GM18907 (cell line): ENCODE measurements around the gene KCNQ4.

Experiments used
- ATAC-seq: cut with Tn5 transposase; IDR thresholded peaks from one replicate; pipeline ENCODE4 v1.9.1; 2021; ENCODE audit warnings: mild to moderate bottlenecking, moderate library complexity; ENCODE audit not compliant: unreplicated experiment

KCNQ4 gene

GRCh38 chr1:40887652-40888051 lies 104.1 kb downstream of the KCNQ4 start:
- ATAC-seq, result no peak
